ENCODE data around the gene HIVEP3. TPM values are rescaled to one million over a fixed set of nuclear protein-coding genes. Genes with fewer than 3 reads are reported as not detected.

Gene HIVEP3
- total RNA-seq, 1 experiment from 2014 or later = 6.0 TPM

GRCh38 chr1:41528106-41528505, 390.6 kb downstream of the HIVEP3 start:
- CTCF ChIA-PET = no interaction called here
- no TSS peak for BruUV-seq (replicated peaks)

DNA sequence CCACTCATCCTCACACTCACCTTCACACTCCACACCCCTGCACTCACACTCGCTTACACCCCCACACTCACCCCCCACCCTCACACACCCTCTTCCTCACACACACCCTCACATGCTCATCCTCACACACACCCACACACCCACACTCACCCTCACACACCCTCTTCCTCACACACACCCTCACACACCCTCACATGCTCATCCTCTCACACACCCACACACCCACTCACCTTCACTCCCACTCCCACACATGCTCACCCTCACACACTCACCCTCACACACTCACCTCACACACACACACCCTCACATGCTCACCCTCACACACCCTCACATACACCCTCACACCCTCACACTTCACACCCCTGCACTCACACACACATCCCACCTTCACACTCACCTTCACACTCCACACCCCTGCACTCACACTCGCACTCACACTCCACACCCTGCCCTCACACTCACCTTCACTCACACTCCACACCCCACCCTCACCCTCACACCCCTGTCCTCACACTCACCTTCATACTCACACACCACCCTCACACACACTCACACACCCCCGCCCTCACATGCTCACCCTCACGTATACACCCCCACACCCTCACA, 391.7 kb downstream of the HIVEP3 start:
- H3K27me3 ChIP-seq (ENCODE audit: control insufficient read depth, insufficient read depth, low read length) = no peaks in the 10 kb centered on the region
- no peaks in the 10 kb centered on the region for H3K9me3 ChIP-seq (ENCODE audit: control insufficient read depth, insufficient read depth, low read depth, low read length)
- no peaks in the 10 kb centered on the region for H3K36me3 ChIP-seq (ENCODE audit: control insufficient read depth, insufficient read depth, low read length)
- TF ChIP-seq SIN3A (IDR thresholded peaks at IDR 0.05; ENCODE audit: borderline replicate concordance, insufficient read depth, low read depth, low read length) (no peak), POLR2AphosphoS5 (IDR thresholded peaks at IDR 0.05; ENCODE audit: low read depth, low read length) (no peak), REST (IDR thresholded peaks at IDR 0.05; ENCODE audit: insufficient read depth in 1 of 2, low read depth in 2 of 2, low read length in 1 of 2) (no peak), TCF7L2 (IDR thresholded peaks at IDR 0.05; ENCODE audit: low read depth, low read length) (no peak)
- TF ChIP-seq, protein P1, sequence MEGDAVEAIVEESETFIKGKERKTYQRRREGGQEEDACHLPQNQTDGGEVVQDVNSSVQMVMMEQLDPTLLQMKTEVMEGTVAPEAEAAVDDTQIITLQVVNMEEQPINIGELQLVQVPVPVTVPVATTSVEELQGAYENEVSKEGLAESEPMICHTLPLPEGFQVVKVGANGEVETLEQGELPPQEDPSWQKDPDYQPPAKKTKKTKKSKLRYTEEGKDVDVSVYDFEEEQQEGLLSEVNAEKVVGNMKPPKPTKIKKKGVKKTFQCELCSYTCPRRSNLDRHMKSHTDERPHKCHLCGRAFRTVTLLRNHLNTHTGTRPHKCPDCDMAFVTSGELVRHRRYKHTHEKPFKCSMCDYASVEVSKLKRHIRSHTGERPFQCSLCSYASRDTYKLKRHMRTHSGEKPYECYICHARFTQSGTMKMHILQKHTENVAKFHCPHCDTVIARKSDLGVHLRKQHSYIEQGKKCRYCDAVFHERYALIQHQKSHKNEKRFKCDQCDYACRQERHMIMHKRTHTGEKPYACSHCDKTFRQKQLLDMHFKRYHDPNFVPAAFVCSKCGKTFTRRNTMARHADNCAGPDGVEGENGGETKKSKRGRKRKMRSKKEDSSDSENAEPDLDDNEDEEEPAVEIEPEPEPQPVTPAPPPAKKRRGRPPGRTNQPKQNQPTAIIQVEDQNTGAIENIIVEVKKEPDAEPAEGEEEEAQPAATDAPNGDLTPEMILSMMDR (IDR thresholded peaks at IDR 0.05) = no peak
- CTCF ChIA-PET = no interaction called here
- in situ Hi-C loops (cut with HindIII; ENCODE audit: low pct_unique_long_range_greater_than_20kb, low sequenced_read_pairs) (no loop called here), intact Hi-C loops (cut with micrococcal nuclease; ENCODE audit: unreplicated experiment) (no loop called here)
- no peak for DNase-seq (ENCODE audit: low read depth, low spot score)
- POLR2A ChIA-PET = no interaction called here
- no TSS peak for BruUV-seq (replicated peaks)
- no peaks in the 10 kb centered on the region for H3K4me1 ChIP-seq (ENCODE audit: control insufficient read depth, insufficient read depth, low read length)
- no peak for ATAC-seq
- no peak overlapping the region for H3K4me3 ChIP-seq (ENCODE audit: low read depth in 2 of 2, low read length in 2 of 2)
- H3K27ac ChIP-seq (ENCODE audit: low read length) = no peak overlapping the region

More at GRCh38 chr1:41528106-41528505, 390.6 kb downstream of the HIVEP3 start:
- DNase-seq (ENCODE audit: low read depth, low spot score) = no peak
- H3K4me1 ChIP-seq (ENCODE audit: control insufficient read depth, insufficient read depth, low read length) = no peaks in the 10 kb centered on the region
- TF ChIP-seq, protein P1 (IDR thresholded peaks at IDR 0.05) = no peak
- TF ChIP-seq TCF7L2 (IDR thresholded peaks at IDR 0.05; ENCODE audit: low read depth, low read length) (no peak), POLR2AphosphoS5 (IDR thresholded peaks at IDR 0.05; ENCODE audit: low read depth, low read length) (no peak), SIN3A (IDR thresholded peaks at IDR 0.05; ENCODE audit: borderline replicate concordance, insufficient read depth, low read depth, low read length) (no peak), REST (IDR thresholded peaks at IDR 0.05; ENCODE audit: insufficient read depth in 1 of 2, low read depth in 2 of 2, low read length in 1 of 2) (no peak)
- in situ Hi-C loops (cut with HindIII; ENCODE audit: low pct_unique_long_range_greater_than_20kb, low sequenced_read_pairs) = no loop called here
- H3K4me3 ChIP-seq (ENCODE audit: low read depth in 2 of 2, low read length in 2 of 2) = no peak overlapping the region
- H3K27me3 ChIP-seq (ENCODE audit: control insufficient read depth, insufficient read depth, low read length) = no peaks in the 10 kb centered on the region; the same call in 1 of the 2 replicates
- H3K9me3 ChIP-seq (ENCODE audit: control insufficient read depth, insufficient read depth, low read depth, low read length) = no peaks in the 10 kb centered on the region
- intact Hi-C loops (cut with micrococcal nuclease; ENCODE audit: unreplicated experiment) = no loop called here
- H3K36me3 ChIP-seq (ENCODE audit: control insufficient read depth, insufficient read depth, low read length) = no peaks in the 10 kb centered on the region
- ATAC-seq = no peak
- POLR2A ChIA-PET = no interaction called here
- H3K27ac ChIP-seq (ENCODE audit: low read length) = no peak overlapping the region

Data from Panc1 (cell line).